ENCODE data around the gene TRPM1. TPM values are rescaled to one million over a fixed set of nuclear protein-coding genes. Genes with fewer than 3 reads are reported as not detected.

The TRPM1 gene
- total and polyA plus RNA-seq, 9 of the 15 experiments (the other 6 are each of a cell fraction or from before 2014, with no cell fraction given): 0.01 to 0.06 (median 0.03) TPM; not detected in 5

- no peak for TF ChIP-seq ZNF609 (CRISPR knock-in tag; IDR thresholded peaks at IDR 0.05; ENCODE audit: borderline replicate concordance)
- TF ChIP-seq CXXC5 (CRISPR knock-in tag; IDR thresholded peaks at IDR 0.05): no peak
Measured at GRCh38 chr15:31101262-31102038, at the start of gene TRPM1 (continued).

- intact Hi-C loops (cut with micrococcal nuclease): no loop called here
- ChIA-PET POLR2A (no interaction called here), CTCF (ENCODE audit: low intra/inter-chr PET ratio) (no interaction called here)
- H3K9ac ChIP-seq (ENCODE audit: insufficient read depth in 1 of 2, low read depth in 2 of 2, low read length in 2 of 2): no peak overlapping the region
- H3K9me1 ChIP-seq (ENCODE audit: control insufficient read depth, insufficient read depth, low read length): no peaks in the 10 kb centered on the region
- H3K9me3 ChIP-seq (replicated peaks; ENCODE audit: control insufficient read depth, insufficient read depth, low read depth, low read length): no peaks in the 10 kb centered on the region
- peaks cover 6 to 33% of the 10 kb centered on the region in 2 experiments; a peak in 3 of 5 replicates for H3K27me3 ChIP-seq (ENCODE audit: control insufficient read depth in 2 of 2, insufficient read depth in 2 of 2, low read length in 2 of 2)
- H3K27ac ChIP-seq (ENCODE audit: extremely low read depth, low read depth, low read length): no peak overlapping the region
- H2AFZ ChIP-seq (ENCODE audit: low read depth, low read length): no peak overlapping the region
- TF ChIP-seq PPARD (CRISPR knock-in tag; IDR thresholded peaks at IDR 0.05): no peak
- TF ChIP-seq NRF1 (conservative IDR thresholded peaks at IDR 0.05 in 1 of 2, IDR thresholded peaks at IDR 0.05 in 1 of 2): peak; percentile 50 to 56; a peak in 3 of 4 replicates
- FAIRE-seq (peak; percentile 37), DNase-seq (ENCODE audit: extremely low read depth in 1 of 4, low spot score in 3 of 4) (no peak), ATAC-seq (no peak)
- H3K4me1 ChIP-seq (replicated peaks in 1 of 2; ENCODE audit: control insufficient read depth in 2 of 2, insufficient read depth in 2 of 2, low read length in 2 of 2): no peaks in the 10 kb centered on the region; a peak in 1 of 5 replicates
- no peak overlapping the region for H3K4me3 ChIP-seq
- in situ Hi-C loops (cut with MboI): no loop called here
- no peaks in the 10 kb centered on the region for H3K36me3 ChIP-seq (ENCODE audit: control insufficient read depth, insufficient read depth, low read length)
- H3K79me2 ChIP-seq (ENCODE audit: control insufficient read depth, insufficient read depth, low read length): no peaks in the 10 kb centered on the region
- 8% methylated on average over 9 of the region's 9 CpGs for WGBS (ENCODE audit: insufficient coverage, low coverage, missing lambda C conversion rate)
- H4K20me1 ChIP-seq (replicated peaks; ENCODE audit: control insufficient read depth, insufficient read depth, low read length): 0 out of 2 replicates have a peak, but pooled peaks cover 3% of the 10 kb centered on the region
- no TSS peak for BruUV-seq (replicated peaks)
- no peak overlapping the region for H3K4me2 ChIP-seq (ENCODE audit: insufficient read depth, low read length)
Measured at GRCh38 chr15:31150732-31151231, 49.3 kb upstream of the TRPM1 start.
